Stimulated activated CD4-positive, alpha-beta T cell treated with anti-CD3 and anti-CD28 coated beads, Interleukin-2, amount 100 ng/mL, for 4 hours (primary cell): ENCODE measurements around the gene CEBPG.

Source experiments
- DNase-seq: peaks from one replicate; pipeline ENCODE4 v3.0.0-alpha.2; 2020; ENCODE audit warnings: low read depth

The CEBPG gene

GRCh38 chr19:33382006-33382405, 8.5 kb downstream of the CEBPG start:
- no peak for DNase-seq

GRCh38 chr19:33382982-33383381, 9.5 kb downstream of the CEBPG start:
- DNase-seq, result no peak

GRCh38 chr19:33383720-33384292, 10.3 kb downstream of the CEBPG start:
- DNase-seq, result no peak

DNA sequence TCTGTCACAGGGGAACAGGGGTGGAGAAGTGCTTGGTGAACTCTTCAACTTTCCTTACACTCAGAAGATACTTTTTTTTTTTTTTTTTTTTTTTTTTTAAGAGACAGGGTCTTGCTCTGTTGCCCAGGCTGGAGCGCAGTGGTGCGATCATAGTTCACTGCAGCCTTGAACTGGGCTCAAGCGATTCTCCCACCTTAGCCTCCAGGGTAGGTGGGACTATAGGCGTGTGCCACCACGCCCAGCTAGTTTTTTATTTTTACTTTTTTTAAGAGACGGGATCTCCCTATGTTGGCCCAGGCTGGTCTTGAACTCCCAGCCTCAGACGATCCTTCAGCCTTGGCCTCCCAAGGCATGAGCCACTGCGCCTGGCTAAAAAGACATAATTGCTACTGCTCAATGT, 11.5 kb downstream of the CEBPG start:
- no peak for DNase-seq

DNA sequence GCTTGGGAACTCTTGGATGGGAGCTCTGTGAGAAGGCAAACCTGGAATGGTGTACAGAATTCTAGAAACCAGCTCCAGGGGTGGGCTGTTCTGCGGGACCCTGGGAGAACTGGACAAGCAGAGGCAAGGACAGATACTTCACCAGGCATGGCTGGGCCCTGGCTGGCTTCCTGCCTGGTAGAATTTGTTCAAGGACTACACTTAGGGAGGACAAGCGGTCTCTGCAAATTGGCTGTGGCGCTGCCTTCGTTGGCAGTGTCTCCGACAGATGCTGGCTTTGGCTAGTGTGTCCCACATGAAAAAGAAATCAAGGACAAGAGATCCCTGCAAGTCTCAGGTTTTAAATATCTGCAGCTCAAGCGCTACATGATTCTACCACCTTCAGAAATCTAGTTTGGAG, 12.4 kb downstream of the CEBPG start:
- no peak for DNase-seq

DNA sequence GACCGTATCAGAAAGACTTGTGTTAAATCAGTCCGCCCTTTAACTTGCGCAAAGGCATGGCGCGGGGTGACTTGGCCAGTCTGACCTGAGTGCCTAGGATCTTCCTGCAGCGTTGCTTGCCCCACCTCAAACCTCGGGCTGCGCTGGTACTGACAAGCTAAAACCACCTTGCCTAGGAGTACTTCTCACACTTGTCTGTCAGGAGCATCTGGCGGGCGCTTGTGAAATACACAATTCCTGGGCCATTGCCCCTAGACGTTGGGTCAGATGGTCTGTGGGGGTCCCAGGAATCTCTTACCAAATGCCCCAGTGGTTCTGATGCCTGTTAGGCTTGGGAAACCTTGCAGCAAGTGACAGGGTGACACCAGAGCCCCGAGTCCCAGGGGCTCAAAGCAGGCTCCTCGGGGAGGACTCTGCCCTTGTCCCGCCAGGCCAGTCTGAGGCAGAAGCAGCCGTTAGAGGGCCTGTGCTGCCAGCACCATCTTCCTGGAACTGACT, 12.9 kb downstream of the CEBPG start:
- DNase-seq, result no peak

DNA sequence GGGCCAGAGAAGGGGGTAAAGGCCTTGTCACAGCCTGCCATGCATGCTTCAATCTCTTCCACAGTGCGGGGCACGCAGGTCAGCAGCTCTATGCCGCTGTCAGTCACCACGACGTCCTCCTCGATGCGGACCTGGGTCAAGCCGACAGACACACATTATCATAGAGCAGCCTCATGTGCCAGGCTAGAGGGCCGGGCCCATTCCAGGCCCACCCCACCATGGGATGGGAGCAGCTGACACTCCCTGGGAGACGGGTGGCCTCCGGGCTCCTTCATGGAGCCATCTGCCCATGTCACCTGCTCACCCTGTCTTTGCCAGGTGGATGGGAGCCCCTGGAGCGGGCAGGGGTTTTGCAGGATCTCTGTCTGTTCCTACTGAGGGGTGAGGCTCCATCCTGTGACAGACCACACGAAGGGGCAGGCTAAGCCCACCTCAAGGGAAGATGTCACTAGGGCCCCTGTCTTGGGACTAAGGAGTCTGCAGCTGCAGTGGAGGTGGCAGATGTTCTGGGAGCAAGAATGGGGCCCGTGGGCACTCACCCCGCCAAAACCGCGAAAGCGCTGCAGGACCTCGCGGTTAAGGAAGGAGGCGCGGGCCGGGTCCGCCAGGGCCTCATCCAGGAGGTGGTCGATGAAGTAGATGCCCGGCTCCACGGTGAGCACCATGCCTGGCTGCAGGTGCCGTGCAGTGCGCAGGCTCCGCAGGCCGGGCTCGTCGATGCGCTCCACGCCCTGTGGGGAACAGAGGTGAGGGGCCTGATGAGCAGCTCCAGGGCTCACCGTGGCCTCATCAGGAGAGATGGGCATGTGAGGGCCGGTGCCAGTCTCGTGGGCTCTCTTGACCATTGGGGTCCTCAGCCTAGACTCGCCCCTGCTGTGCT, 14.1 kb downstream of the CEBPG start:
- DNase-seq, result no peak

DNA sequence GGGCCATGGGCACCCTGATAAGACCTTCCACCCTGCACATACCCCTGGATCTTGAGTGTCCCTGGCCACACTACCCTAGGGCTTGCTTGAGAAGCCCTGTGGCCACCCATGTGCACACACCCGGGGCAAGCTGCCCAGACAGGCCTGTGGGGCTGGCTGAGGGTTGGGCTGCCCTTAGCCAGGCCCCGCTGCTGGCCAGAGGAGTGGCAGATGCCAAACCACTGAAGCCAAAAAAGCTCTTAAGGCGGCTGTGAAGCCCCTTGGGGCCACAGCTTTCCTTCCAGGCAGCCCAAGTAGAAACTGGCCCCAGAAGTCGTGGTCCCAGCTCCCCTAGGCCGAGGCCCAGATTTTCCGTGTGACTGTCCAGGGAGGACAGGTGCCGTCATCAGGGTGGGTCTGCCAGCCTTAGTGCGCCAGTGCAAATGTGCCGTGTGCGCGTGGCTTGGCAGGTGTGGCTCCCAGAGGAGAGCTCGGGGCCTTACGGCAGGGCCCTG, 14.8 kb downstream of the CEBPG start:
- DNase-seq, result no peak

- DNase-seq, result no peak
Measured at GRCh38 chr19:33388725-33389420, 15.4 kb downstream of the CEBPG start.

DNA sequence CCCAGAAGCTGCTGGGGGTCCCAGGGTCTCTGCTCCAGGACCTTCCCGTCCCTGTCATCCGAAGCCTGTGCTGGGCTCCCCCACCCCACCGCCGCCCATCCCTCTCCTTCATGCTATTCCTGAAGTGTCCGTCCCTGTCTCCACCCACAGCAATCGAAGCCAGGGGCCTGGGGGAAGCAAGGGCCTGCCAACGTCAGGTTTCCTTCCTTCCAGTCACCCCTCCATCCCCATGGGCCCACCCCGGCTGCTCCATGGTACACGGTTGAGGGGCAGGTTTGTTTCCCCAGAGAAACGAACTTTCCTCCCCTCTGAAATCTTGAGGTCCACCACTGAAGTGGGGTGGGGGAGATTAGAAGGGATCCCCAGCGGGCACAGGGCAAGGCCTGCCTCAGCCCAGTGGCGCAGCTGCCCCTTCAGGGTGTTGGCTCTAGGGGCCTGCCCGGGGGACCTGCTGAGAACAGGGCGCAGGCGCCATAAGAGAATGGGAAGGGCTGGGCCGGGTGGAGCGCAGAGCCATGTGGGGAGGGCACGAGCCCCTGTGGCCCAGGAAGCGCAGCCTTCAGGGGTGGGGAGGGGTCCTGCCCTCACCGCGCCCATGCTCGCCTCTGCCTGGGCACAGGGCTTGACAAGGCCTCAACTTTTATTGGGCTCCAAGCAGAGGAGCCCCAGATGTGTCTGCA, 16.1 kb downstream of the CEBPG start:
- DNase-seq, result no peak

GRCh38 chr19:33390101-33390907, 16.8 kb downstream of the CEBPG start:
- no peak for DNase-seq

- DNase-seq, result no peak
Measured at GRCh38 chr19:33390908-33391630, 17.6 kb downstream of the CEBPG start.

DNA sequence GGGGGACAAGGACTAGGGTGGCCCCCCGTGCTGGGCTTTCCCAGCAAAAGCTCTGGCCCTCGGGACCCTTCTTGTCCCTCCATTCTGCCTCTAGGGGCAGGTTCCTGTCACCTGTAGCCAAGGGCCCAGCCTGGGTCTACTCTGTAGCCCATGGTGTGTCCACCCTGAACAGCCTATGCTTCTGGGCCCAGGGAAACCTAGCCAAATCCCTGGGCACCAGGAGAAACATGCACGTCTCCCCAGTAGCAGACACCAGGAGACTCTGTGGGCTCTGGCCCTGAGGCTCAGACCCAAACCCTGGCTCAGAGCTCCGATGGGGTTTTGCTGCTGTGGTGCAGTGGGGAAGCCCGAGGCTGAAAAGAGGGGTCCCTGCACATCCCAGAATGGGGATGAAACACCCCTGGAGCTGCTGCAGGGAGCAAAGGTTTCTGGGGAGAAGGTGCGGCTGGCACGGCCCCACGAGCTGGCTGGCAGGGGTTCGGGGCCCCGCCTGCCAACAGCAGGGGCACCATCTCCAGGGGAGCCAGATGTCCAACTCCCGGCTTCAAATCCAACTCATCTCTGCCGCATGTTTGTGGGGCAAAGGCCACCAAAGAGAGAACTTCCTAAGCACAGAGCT, 18.2 kb downstream of the CEBPG start:
- DNase-seq, result no peak

DNA sequence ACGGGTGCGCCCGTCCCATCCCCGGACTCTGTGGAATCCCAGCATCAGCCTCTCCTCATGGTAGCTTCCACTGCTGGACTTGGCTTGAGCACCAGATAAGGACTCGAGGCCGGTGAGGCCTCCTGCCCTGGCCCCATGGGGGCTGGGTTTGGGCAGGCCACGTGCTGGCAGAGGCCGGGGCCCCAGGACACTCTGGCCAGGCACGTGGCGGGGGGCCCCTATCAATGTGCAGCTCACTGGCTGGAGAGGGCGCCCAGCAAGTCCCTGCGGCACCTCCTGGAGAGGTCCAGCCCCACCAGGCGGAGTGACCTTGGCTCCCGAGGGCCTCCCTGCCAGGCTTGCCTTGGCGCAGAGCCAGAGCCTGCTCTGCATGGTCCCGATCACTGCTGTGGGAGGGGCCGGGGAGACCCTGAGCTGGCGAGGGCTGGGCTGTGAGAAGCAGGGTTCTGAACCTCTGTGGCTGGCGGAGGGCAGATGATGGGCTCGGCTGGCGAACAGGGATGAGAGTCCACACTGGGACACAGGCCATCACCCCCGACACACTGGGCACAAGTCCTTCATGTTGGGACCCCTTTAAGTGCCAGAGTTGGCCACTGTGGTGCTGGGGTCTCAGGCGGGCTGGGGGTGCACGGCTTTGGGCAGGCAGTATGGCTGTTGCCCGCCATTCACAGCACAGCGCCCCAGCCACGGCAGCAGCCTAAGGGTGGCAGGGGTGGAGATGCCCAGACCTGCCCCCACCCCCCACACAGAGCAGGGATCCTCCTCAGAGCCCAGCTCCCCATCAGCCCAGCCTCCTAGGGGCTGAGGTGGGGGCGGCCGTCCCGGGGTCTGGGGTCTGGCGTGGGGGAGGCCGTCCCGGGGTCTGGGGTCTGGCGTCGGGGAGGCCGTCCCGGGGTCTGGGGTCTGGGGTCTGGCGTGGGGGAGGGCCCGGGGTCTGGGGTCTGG, 19.1 kb downstream of the CEBPG start:
- DNase-seq, result no peak

DNA sequence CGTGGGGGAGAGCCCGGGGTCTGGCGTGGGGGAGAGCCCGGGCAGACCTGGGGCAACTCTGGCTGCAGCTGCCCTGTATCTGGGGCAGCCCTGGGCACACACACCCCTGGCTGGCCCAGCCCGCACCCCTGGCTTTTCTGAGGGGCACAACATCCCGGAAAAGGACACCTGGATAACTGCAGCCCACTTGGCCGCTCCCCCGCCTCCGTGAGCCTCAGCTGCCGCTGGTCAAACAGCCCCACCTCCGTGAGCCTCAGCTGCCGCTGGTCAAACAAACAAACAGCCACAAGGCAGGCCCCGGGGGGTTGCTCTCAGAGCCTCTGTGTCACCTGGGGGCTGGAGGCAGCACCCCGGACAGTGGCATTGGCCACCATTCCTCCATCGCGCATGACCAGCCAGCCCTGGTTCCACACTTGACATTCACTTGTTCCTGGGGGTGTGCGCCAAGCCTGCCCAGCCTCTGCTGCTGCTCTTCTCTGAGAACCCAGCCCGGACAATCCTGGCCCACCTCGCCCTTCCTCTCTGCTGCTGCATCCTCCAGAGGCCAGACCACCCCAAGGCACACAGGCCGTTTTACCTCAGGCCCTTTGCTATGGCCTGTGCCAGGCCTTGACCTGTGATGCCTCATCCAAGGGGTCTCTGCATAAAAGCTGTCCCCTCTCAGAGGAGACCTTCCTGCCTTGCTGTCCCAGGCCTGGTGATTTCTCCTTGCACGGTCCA, 19.9 kb downstream of the CEBPG start:
- DNase-seq, result no peak

GRCh38 chr19:33394006-33394722, 20.7 kb downstream of the CEBPG start:
- DNase-seq, result no peak

DNA sequence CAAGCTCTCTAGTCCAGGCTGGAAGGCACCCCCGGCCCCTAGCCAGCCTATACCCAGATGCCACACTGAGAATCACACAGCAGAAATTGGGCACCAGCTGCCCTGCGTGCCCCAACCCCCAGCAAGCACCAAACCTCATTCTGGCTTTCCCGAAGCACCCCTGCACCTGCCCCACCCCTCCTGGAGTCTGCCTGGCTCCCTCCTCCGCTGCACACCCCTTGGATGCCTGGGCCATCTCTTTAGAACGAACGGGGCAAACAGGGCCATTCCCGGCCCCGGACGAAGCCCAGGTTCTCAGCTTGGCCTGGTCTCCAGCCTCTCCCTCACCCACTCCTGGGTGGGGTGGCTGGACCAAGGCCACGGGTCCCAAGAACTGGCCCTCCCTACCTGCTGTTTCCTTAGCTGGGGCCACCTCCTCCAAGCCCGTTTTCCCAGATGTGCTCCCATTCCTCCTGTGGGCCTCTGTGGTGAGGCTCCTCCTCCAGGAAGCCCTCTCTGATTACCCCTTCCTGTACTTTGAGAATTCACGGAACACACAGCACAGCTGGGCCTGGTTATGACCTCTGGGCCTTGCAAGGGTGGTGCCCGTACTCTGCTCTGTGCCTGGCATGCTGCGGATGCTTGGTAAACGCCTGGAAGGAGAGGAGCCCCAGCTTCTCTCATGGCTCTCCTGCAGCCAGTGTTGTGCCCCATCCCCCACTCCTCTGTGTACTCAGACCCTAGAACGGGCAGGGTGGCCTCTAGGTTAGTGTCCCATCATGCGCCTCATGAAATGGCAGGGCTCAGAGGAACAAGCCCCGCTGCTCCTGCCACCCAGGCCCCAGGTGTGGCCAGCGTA, 21.4 kb downstream of the CEBPG start:
- no peak for DNase-seq
